Measurements from ENCODE around the gene TBCK. TPM values are rescaled to one million over a fixed set of nuclear protein-coding genes. Genes with fewer than 3 reads are reported as not detected.
A peak's percentile ranks its signal among the peaks of the same experiment; 100 is the strongest.

Gene TBCK
- total and polyA plus RNA-seq, 2 of the 13 experiments (the other 11 are each of a cell fraction or from before 2014, with no cell fraction given), result 51.0 to 62.4 TPM

DNA sequence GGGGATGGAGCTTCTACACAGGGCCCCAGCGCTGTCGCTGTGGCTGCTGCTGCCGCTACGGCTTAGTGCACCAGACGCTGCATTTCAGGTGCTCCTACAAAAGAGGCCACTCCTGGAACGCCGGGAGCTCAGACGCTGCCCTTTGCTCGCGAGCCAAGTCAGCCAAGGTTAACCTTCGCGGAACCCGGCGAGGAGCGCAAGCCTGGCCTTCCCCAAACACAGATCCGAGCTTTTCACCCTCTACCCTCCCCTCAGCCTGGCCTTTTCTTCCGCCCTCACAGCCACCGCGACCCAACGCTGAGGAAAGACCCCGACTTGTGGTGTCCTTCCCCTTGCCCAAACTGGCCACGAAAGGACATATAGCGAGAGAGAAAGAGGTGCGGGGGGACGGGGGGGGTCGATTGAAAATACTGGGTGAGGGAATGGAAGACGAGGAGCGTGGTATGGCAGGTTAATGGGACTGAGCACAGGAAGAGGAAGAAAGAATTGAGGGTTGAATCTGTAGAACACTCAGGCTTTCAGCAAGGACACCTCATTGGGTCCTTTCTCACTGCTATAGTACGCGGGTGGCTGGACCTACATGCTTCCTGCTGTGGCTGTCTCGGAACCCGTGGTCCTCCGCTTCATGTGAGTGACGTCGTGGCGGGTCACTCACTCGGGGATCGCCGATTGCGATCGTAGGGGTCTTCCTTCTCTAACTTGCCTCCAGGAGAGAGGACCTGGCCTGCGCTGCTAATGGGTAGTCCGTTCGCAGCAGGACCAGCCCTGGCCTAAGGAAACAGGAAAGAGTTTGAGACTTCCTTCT is at the start of gene TBCK, which contains the start of gene AIMP1 (continued):
- TF ChIP-seq SNAPC5 (CRISPR knock-in tag; IDR thresholded peaks at IDR 0.05; ENCODE audit: borderline replicate concordance) (no peak), HNRNPUL1 (IDR thresholded peaks at IDR 0.05; ENCODE audit: low read depth, low read length) (no peak), ZNF670 (CRISPR knock-in tag; IDR thresholded peaks at IDR 0.05; ENCODE audit: borderline replicate concordance) (peak; percentile 77; the same call in 1 of the 2 replicates), RFX1 (IDR thresholded peaks at IDR 0.05) (no peak), MED13 (CRISPR knock-in tag; IDR thresholded peaks at IDR 0.05) (no peak; the same call in 1 of the 2 replicates), ZNF230 (CRISPR knock-in tag; IDR thresholded peaks at IDR 0.05) (peak; percentile 22; the same call in 1 of the 2 replicates), MEIS1 (CRISPR knock-in tag; IDR thresholded peaks at IDR 0.05; ENCODE audit: borderline replicate concordance) (peak; percentile 63), ZNF138 (CRISPR knock-in tag; IDR thresholded peaks at IDR 0.05; ENCODE audit: low read depth) (0 out of 2 replicates have a peak, but pooled peaks have one; percentile 36), NFKBIZ (CRISPR knock-in tag; IDR thresholded peaks at IDR 0.05) (no peak; the same call in 1 of the 2 replicates), ZNF709 (CRISPR knock-in tag; IDR thresholded peaks at IDR 0.05) (peak; percentile 11; the same call in 1 of the 2 replicates), NFYC (CRISPR knock-in tag; IDR thresholded peaks at IDR 0.05) (no peak), ZNF367 (CRISPR knock-in tag; IDR thresholded peaks at IDR 0.05; ENCODE audit: borderline replicate concordance) (no peak), PHF5A (CRISPR knock-in tag; IDR thresholded peaks at IDR 0.05; ENCODE audit: low read depth, unreplicated experiment) (no peak), ZNF205 (CRISPR knock-in tag; IDR thresholded peaks at IDR 0.05) (peak; percentile 65; the same call in 1 of the 2 replicates), RXRA (CRISPR knock-in tag; IDR thresholded peaks at IDR 0.05) (peak; percentile 65), THRA (CRISPR knock-in tag; IDR thresholded peaks at IDR 0.05; ENCODE audit: borderline replicate concordance) (peak; percentile 25; the same call in 1 of the 2 replicates), SAP130 (CRISPR knock-in tag; IDR thresholded peaks at IDR 0.05; ENCODE audit: low read depth) (peak; percentile 83), ZKSCAN5 (CRISPR knock-in tag; IDR thresholded peaks at IDR 0.05) (no peak), FIP1L1 (IDR thresholded peaks at IDR 0.05; ENCODE audit: borderline replicate concordance, insufficient read depth, low read depth, low read length) (no peak), SP2 (CRISPR knock-in tag; IDR thresholded peaks at IDR 0.05) (no peak)
- TF ChIP-seq, protein P1, sequence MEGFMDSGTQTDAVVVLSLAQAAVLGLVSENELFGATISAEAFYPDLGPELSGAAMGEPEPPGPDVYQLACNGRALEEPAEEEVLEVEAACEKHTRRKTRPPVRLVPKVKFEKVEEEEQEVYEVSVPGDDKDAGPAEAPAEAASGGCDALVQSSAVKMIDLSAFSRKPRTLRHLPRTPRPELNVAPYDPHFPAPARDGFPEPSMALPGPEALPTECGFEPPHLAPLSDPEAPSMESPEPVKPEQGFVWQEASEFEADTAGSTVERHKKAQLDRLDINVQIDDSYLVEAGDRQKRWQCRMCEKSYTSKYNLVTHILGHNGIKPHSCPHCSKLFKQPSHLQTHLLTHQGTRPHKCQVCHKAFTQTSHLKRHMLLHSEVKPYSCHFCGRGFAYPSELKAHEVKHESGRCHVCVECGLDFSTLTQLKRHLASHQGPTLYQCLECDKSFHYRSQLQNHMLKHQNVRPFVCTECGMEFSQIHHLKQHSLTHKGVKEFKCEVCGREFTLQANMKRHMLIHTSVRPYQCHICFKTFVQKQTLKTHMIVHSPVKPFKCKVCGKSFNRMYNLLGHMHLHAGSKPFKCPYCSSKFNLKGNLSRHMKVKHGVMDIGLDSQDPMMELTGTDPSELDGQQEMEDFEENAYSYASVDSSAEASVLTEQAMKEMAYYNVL (CRISPR knock-in tag; IDR thresholded peaks at IDR 0.05; ENCODE audit: borderline replicate concordance), result peak; percentile 21; the same call in 1 of the 2 replicates
- TF ChIP-seq, protein P2, sequence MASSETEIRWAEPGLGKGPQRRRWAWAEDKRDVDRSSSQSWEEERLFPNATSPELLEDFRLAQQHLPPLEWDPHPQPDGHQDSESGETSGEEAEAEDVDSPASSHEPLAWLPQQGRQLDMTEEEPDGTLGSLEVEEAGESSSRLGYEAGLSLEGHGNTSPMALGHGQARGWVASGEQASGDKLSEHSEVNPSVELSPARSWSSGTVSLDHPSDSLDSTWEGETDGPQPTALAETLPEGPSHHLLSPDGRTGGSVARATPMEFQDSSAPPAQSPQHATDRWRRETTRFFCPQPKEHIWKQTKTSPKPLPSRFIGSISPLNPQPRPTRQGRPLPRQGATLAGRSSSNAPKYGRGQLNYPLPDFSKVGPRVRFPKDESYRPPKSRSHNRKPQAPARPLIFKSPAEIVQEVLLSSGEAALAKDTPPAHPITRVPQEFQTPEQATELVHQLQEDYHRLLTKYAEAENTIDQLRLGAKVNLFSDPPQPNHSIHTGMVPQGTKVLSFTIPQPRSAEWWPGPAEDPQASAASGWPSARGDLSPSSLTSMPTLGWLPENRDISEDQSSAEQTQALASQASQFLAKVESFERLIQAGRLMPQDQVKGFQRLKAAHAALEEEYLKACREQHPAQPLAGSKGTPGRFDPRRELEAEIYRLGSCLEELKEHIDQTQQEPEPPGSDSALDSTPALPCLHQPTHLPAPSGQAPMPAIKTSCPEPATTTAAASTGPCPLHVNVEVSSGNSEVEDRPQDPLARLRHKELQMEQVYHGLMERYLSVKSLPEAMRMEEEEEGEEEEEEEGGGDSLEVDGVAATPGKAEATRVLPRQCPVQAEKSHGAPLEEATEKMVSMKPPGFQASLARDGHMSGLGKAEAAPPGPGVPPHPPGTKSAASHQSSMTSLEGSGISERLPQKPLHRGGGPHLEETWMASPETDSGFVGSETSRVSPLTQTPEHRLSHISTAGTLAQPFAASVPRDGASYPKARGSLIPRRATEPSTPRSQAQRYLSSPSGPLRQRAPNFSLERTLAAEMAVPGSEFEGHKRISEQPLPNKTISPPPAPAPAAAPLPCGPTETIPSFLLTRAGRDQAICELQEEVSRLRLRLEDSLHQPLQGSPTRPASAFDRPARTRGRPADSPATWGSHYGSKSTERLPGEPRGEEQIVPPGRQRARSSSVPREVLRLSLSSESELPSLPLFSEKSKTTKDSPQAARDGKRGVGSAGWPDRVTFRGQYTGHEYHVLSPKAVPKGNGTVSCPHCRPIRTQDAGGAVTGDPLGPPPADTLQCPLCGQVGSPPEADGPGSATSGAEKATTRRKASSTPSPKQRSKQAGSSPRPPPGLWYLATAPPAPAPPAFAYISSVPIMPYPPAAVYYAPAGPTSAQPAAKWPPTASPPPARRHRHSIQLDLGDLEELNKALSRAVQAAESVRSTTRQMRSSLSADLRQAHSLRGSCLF (CRISPR knock-in tag; IDR thresholded peaks at IDR 0.05; ENCODE audit: borderline replicate concordance), result no peak
